Type B pancreatic cell (in vitro differentiated cells): Measurements from ENCODE around the gene CKAP2L. TPM values are rescaled to one million over a fixed set of nuclear protein-coding genes. Genes with fewer than 3 reads are reported as not detected.

Source experiments
- DNase-seq: peaks from one replicate; pipeline ENCODE4 v3.0.0; 2021; ENCODE audit warnings: mixed read lengths; ENCODE audit not compliant: unreplicated experiment; ENCODE audit errors: extremely low spot score
- H3K27ac Mint-ChIP-seq: 2 replicates; pipeline ENCODE4 v1.8.0; 2021; ENCODE audit warnings: mild to moderate bottlenecking, mixed read lengths
- H3K27me3 Mint-ChIP-seq: 2 replicates; pipeline ENCODE4 v1.8.0; 2021; ENCODE audit warnings: mixed read lengths
- H3K36me3 Mint-ChIP-seq: 2 replicates; pipeline ENCODE4 v1.8.0; 2021; ENCODE audit warnings: mixed read lengths
- H3K4me1 Mint-ChIP-seq: one replicate; pipeline ENCODE4 v1.8.0; 2021; ENCODE audit warnings: mixed read lengths; ENCODE audit not compliant: unreplicated experiment
- H3K4me3 Mint-ChIP-seq: 2 replicates; pipeline ENCODE4 v1.8.0; 2021; ENCODE audit warnings: mild to moderate bottlenecking, mixed read lengths
- H3K9me3 Mint-ChIP-seq: 2 replicates; pipeline ENCODE4 v1.8.0; 2021; ENCODE audit warnings: mixed read lengths
- total RNA-seq: library from RNA; stranded (reverse); gene quantifications from 2 replicates; pipeline ENCODE4 v1.2.1, GENCODE V29; 2021; ENCODE audit warnings: low replicate concordance
- TF ChIP-seq, protein P1 (sequence below): fragments of 200-600 bp; sonication (generic); conservative IDR thresholded peaks from 2 replicates; pipeline ENCODE4 v1.5.0; 2021; ENCODE audit warnings: antibody characterized with exemption, mild to moderate bottlenecking

The CKAP2L gene
- total RNA-seq, 1 donor from 2014 or later: 25.4 TPM

DNA sequence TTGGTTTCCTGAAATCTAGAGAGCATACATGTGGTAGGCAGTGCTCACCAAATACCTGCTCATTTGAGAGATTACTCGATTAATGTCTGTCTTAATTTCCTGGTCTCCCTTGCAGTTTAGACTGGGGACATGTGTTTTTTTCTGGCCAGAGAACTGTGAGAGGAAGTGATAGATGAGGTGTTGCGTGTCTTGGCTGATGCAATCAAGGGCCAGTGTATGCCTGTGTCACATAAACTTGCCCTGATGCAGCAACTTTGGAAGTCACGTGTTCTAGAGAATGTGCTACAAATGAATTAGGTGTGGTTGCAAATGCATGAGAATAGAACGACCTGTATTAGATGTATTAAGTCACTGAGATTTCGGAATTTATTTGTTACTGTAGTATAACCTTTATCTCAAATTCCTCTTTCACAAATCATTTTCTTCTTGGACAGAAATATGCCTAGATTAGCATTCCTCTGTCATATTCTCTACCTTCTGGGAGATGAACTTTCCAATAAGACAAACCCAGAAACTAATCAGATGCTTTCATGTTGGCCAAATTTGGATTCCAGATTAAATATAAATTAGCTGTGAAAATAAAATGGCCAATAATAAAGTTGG, 29.8 kb upstream of the CKAP2L start:
- no peak for DNase-seq
- H3K27me3 Mint-ChIP-seq: no peaks in the 10 kb centered on the region
- H3K4me1 Mint-ChIP-seq: peaks cover 15% of the 10 kb centered on the region
- peak overlapping the region; percentile 69 for H3K4me3 Mint-ChIP-seq
- peaks cover 5% of the 10 kb centered on the region for H3K9me3 Mint-ChIP-seq
- H3K36me3 Mint-ChIP-seq: peaks cover 4% of the 10 kb centered on the region
- TF ChIP-seq, protein P1, sequence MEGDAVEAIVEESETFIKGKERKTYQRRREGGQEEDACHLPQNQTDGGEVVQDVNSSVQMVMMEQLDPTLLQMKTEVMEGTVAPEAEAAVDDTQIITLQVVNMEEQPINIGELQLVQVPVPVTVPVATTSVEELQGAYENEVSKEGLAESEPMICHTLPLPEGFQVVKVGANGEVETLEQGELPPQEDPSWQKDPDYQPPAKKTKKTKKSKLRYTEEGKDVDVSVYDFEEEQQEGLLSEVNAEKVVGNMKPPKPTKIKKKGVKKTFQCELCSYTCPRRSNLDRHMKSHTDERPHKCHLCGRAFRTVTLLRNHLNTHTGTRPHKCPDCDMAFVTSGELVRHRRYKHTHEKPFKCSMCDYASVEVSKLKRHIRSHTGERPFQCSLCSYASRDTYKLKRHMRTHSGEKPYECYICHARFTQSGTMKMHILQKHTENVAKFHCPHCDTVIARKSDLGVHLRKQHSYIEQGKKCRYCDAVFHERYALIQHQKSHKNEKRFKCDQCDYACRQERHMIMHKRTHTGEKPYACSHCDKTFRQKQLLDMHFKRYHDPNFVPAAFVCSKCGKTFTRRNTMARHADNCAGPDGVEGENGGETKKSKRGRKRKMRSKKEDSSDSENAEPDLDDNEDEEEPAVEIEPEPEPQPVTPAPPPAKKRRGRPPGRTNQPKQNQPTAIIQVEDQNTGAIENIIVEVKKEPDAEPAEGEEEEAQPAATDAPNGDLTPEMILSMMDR: no peak
- peak overlapping the region; percentile 89 for H3K27ac Mint-ChIP-seq

DNA sequence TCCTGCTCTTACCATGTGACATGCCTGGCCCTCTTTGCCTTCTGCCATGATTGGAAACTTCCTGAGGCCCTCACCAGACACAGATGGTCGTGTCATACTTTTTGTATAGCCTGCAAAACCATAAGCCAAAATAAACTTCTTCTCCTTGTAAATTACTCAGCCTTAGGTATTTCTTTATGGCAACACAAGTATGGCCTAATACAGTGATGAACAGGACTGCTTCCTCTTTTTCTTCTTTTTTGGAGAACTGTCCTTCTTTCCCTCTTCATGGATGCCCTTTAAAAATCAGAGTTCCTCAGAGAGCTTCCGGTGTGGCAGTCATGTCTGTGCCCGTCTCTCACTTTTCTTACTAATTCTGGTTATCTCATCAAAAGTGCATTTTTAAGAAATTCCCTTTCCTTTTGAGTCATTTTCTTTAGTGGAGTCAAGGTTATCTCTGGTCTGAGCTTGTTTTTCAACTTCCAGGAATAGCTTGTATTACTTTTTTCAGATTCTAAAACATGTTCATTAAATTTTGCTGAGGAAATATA, 29.1 kb upstream of the CKAP2L start:
- H3K4me3 Mint-ChIP-seq: peak overlapping the region; percentile 18
- H3K4me1 Mint-ChIP-seq: peaks cover 15% of the 10 kb centered on the region
- H3K27ac Mint-ChIP-seq: peak overlapping the region; percentile 89
- no peaks in the 10 kb centered on the region for H3K27me3 Mint-ChIP-seq
- DNase-seq: no peak
- TF ChIP-seq, protein P1: no peak
- peaks cover 7% of the 10 kb centered on the region for H3K36me3 Mint-ChIP-seq
- peaks cover 5% of the 10 kb centered on the region for H3K9me3 Mint-ChIP-seq

DNA sequence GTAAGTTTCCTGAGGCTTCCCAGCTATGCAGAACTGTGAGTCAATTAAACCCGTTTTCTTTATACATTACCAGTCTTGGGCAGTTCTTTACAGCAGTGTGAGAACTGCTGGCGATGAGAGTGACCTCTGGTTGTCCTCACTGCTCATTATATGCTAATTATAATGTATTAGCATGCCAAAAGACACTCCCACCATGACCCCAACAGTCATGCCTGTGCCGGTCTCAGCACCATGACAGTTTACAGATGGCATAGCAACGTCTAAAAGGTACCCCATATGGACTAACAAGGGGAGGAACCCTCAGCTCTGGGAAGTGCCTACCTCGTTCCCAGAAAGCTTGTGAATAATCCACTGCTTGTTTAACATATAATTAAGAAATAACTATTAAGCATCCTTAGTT, 28.0 kb upstream of the CKAP2L start:
- H3K4me1 Mint-ChIP-seq: peaks cover 15% of the 10 kb centered on the region
- H3K4me3 Mint-ChIP-seq: no peak overlapping the region
- H3K27me3 Mint-ChIP-seq: no peaks in the 10 kb centered on the region
- H3K27ac Mint-ChIP-seq: no peak overlapping the region
- H3K36me3 Mint-ChIP-seq: peaks cover 7% of the 10 kb centered on the region
- peaks cover 5% of the 10 kb centered on the region for H3K9me3 Mint-ChIP-seq
- no peak for DNase-seq
- TF ChIP-seq, protein P1: no peak

DNA sequence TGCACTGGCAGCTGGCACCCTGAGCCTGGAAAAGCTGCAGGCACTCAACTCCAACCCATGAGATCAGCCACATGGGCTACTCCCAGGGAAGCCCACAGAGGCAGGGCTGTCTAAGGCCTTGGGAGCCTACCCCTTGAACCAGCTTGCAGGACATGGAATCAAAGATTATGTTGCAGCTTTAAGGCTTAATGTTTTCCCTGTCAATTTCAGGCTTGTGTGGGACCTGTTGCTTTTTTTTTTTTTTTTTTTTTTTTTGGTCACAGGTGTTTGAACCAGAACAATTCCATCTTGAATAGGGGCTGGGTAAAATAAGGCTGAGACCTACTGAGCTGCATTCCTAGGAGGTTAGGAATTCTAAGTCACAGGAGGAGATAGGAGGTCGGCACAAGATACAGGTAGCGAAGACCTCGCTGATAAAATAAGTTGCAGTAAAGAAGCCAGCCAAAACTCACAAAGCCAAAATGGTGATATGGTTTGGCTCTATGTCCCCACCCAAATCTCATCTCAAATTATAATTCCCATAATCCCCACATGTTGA, 27.4 kb upstream of the CKAP2L start:
- Mint-ChIP-seq H3K27ac (no peak overlapping the region), H3K9me3 (peaks cover 5% of the 10 kb centered on the region), H3K4me1 (peaks cover 15% of the 10 kb centered on the region), H3K4me3 (no peak overlapping the region), H3K27me3 (no peaks in the 10 kb centered on the region), H3K36me3 (peaks cover 7% of the 10 kb centered on the region)
- DNase-seq: no peak
- TF ChIP-seq, protein P1: no peak

DNA sequence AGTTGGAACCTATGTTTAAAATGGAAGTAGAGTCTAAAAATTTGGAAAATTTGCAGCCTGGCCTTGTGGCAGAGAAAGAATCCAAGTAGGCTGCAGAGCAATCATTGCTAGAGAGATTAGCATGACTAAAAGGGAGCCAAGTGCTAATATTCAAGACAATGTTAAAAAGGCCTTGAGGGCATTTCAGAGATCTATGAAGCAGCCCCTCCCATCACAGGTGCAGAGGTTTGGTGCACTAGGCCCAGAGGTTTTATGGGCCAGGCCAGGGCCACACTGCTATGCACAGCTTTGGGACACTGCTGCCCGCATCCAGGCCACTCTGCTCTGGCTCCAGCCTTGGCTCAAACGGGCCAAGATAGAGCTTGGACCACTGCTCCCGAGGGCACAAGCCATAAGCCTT, 26.6 kb upstream of the CKAP2L start:
- H3K9me3 Mint-ChIP-seq: peaks cover 5% of the 10 kb centered on the region
- TF ChIP-seq, protein P1: no peak
- no peak for DNase-seq
- H3K27ac Mint-ChIP-seq: no peak overlapping the region
- H3K4me3 Mint-ChIP-seq: no peak overlapping the region
- peaks cover 15% of the 10 kb centered on the region for H3K4me1 Mint-ChIP-seq
- H3K27me3 Mint-ChIP-seq: no peaks in the 10 kb centered on the region
- peaks cover 7% of the 10 kb centered on the region for H3K36me3 Mint-ChIP-seq
